Activated T-helper 1 cell treated with anti-CD3 and anti-CD28 coated beads, Interleukin-2, amount 50 U/mL, for 16 hours (primary cell): ENCODE measurements around the gene TXNRD1.
"Not testable (repeated sequence)": the region's sequence is repeated elsewhere in the genome, so short reads cannot be mapped to it uniquely, and the experiment has no call there.

Source experiments
- DNase-seq, 2 donors: peaks; one replicate each; pipeline ENCODE4 v3.0.0-alpha.2; 2020; ENCODE audit warnings: low read depth in 1 of 2, low spot score in 1 of 2

TXNRD1 gene

DNA sequence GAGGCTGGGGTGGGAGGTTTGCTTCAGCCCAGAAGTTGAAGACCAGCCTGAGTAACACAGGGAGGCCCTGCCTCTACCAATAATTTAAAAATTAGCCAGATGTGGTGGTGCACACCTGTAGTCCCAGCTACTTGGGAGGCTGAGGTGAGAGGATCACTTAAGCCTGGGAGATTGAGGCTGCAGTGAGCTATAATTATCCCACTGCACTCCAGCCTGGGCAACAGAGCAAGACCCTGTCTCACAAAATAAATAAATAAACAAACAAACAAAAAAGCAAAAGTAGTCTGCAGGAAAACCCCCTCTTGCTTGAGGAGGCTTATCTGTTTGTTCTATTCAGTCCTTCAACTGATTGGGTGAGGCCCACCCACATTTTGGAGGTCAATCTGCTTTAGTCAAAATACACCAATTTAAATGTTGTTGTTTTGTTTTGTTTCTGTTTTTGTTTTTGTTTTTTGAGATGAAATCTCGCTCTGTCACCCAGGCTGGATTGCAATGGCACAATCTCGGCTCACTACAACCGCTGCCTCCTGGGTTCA is 24.9 kb upstream of the TXNRD1 start:
- DNase-seq: no peak

DNA sequence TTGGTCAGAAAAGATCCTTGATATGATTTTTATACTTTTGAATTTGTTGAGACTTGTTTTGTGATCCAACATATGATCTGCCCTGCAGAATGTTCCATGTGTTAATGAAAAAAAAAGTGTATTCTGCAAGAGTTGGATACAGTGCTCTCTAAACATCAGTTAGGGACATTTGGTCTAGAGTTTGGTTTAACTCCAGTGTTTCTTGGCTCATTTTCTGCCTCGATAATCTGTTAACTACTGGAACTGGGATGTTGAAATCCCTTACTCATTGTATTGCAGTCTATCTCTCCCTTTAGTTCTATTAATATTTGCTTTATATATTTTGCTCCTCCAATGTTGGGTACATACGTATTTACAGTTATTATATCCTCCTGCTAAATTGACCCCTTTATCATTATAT is 18.3 kb upstream of the TXNRD1 start:
- no peak for DNase-seq

DNA sequence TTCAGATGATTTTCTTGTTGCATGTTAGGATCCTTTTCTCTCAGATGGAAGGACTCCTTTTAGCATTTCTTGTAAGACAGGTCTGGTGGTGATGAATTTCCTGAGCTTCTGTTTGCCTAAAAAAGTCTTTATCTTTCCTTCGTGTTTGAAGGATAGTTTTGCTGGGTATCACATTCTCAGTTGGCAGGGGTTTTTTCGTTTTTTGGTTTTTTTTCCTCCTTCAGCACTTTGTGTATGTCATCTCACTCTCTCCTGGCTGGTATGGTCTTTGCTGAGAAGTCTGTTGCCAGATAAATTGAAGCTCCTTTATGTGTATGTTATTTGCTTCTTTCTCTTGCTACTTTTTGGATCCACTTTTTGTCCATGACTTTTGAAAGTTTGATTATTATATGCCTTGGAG is 15.6 kb upstream of the TXNRD1 start:
- DNase-seq: no peak

DNA sequence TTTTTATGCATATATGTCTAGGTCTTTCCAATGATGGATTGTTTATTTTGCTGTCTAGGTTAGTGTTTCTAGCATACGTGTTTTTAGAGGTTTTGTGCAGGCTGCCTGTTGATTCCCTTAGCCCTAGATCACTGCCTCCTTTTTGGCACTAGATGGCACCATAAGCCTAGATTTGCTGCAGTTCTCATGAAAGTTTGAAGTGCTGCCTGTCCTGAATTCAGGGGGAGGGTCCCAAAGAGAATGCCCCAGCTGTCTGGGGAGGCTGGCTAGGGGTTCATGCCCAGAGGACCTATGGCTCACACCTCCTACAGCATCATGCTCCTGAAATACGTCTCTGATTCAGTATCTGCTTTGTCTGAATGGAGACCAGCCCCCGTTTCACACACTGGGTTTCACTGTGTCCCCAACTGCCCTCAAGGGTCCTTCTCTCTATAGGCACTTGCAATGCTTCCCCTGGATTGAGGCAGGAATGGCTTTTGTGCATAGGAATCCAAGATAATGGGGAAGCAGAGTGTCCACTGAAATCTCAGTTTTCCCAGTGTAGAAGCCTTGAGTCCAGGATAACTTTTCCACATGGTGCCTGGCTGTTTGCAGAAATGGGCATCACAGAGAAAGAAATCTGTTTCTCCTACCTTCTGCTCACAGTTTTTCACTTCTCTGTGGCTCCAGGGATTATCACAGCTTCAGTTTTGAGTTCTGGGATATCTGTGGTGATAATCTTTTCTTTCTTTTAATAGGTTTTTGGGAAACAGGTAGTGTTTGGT is 14.2 kb upstream of the TXNRD1 start:
- DNase-seq: peak; percentile 7 to 13

DNA sequence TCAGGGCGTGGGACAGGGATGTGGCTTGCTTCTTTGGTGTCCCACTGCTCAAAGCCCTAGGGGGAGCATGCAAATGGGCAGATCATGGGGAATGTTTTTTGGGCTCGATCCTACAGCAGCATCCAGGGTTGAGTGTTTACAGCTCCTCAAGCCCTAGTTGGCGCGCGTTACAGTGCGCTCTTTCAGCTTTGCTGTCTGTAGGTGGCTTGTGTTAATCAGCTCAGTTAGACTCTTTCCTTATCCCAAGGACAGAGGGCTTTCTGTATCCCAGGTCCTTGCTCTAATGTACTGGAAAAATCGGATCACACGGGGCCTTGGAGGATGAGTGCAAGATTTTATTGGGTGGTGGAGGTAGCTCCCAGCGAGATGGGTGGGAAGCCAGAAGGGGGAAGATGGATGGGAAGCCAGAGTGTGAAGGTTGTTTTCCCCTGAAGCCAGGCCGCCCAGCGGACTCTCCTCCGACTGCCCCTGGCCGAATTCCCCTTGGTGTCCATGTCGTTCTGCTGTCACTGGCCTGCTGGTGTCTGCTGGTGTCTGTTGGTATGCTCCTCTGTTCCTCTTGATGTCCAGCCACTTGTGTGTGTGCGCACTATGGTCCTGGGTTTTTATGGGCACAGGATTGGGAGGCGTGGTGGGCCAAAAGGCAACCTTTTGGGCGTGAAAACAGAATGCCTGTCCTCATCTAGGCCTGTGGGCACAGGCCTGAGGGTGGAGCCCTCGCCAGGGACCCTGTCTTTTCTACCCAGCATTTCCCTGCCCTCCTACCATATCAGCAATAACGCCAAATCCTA is 10.7 kb upstream of the TXNRD1 start:
- DNase-seq: no peak

DNA sequence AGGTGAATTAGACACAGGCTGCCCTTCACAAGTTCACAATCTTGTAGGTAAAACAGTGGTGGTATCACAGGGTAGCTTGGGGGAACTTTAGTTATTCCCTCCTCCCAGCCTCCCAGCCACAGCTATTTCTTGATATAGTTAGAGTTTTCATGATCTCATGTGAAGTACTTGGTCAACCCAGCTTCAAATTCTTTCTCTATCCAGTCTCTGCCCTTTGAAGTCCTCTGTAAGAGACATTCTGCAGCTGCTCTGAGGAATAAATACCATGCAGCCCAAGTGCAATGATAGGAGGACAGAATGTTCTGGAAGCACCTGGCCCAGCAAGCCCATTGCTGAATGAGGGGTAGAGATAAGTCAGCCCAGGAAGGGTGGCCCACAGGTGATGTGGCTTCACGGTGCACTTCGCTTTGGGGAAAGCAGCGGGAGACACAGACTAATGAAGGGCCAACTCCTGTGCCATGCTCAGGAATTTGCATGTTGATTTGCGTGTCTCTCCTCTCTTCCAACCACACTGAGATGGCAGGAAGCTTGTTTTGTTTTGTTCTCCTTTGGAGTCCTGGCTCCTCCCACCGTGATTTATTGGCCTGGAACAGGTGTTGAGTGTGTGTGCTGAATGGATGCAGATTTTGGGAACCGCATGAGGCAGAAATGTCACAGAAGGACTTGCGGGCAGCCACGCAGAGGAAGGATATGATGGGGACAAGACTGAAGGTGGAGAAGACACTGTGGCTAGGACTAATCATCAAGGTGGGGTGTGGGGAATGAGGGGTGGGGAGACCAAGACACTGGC is 8.0 kb upstream of the TXNRD1 start:
- DNase-seq: no peak

DNA sequence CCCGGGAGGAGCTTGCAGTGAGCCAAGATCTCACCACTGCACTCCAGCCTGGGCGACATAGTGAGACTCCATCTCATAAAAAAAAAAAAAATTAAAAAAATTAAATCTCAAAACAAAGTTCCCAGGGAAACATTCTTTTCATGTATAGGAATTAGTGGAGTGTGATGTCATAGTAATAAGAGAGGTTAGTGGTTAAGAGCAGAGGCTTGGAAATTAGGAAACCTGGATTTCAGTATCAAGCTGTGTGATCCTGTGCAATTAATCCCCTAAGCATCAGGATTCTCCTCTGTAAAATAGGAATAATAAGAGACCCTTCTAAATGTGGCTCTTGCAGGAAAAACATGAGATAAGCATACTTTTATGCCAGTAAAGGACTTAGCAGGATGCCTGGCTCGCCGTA is 3.1 kb upstream of the TXNRD1 start:
- DNase-seq: no peak

DNA sequence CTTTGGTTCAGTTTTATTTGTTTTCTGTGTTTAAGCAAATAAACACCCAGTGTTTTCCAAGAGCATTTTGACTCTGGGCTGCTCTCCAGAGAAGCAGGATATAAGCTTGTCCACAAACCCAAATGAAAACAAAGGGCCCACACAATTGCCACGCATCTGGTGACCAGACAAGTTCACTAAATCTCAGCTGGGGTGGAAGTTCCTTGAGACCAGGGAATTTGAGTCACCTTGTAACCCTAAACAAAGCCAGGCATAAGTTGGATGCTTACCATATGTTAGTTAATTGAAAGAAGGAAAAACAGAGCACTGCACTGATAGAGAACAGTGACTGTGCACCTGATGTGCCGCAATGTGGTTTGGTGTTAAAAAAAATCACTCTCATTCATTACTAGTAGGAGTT is 1.6 kb upstream of the TXNRD1 start:
- no peak for DNase-seq

DNA sequence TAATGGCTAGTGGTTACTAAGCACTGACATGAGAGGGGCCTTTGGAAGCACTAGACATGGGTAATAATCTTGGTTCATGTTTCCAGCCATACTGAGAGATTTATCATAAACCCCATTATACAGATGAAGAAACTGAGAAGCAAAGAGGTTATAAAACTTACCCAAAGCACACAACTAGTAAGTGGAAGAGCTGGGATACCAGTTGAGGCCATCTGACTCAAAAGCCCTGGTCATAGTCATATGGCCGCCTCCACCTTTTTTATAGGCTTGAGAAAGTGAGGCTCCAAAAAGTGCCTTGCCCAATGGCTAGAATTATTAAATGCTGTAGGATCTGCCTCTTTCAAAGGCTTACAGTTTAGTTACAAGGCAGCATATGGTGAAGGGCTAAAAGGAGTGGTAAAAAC is 944 bp downstream of the TXNRD1 start:
- DNase-seq: no peak

DNA sequence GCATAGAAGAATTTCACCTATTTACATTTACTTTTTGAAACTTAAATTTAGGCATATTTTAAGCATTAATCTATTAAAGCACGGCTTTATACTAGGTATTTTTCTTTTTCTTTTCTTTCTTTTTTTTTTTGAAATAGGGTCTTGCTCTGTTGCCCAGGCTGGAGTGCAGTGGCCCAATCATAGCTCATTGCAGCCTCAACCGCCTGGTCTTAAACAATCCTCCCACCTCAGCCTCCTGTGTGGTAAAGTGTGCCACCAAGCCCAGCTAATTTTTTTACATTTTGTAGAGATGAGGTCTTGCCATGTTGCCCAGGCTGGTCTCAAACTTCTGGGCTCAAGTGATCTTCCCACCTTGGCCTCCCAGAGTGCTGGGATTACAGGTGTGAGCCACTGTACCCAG is 2.9 kb downstream of the TXNRD1 start:
- not testable (repeated sequence) for DNase-seq

DNA sequence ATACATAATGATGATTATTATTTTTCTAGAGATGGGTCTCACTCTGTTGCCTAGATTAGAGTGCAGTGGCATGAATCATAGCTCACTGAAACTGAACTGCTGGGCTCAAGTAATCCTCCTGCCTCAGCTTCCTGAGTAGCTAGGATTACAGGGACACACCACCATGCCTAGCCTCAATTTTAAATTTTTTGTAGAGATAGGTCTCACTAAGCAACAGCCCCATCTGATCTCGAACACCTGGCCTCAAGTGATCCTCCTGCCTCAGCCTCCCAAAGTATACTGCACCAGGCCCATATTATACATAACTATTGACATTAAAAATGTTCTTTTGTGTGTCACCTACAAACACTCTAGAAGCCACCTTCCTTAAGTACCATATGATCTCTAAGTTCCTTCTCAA is 3.4 kb downstream of the TXNRD1 start:
- DNase-seq: no peak

DNA sequence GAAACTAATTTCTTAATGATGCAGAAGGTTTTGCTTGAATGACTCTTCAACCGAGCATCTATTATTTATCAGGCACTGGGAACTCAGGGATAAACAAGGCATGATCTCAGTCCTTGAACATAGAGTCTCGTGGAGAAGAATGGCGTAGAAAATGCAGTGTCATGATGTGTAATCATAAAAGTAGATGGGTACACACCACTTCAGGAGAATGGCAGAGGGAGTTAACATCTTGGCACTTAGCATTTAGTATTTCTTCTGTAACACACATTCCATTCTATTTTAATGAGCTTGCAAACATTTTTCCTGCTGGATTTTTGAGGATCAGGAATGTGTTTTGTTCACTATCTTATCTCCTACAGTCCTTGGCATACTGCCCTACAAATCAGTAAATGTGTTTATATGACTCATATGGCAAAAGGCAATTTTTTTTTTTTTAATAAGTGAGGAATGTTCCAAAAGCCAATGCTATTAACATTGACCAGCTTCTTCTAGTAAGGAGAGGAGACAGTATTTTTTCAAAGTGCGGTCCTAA is 3.8 kb downstream of the TXNRD1 start:
- DNase-seq: no peak

DNA sequence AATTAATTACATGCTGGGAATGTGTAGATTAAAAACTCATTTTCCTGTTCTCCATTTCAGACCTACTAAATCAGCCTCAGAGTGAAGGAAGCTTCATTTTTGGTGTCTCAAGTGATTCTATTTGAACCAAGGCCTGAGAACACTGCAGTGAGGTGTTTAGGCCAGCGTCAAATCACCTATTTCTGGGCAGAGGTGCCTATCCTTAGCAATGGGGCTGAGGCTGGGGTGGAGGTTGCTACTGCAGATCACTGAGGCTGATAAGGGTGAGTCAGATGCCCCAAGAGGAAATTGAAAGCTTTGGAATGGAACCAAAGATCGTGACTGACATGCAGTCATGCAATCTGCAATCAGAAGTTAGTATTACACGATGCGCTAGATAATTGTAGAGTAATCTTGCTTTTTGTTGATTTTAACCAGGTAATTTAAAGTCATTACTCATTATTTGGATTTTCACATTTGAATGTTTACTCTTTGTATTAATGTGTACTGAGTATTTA is 4.4 kb downstream of the TXNRD1 start:
- DNase-seq: peak; percentile 17 to 37

DNA sequence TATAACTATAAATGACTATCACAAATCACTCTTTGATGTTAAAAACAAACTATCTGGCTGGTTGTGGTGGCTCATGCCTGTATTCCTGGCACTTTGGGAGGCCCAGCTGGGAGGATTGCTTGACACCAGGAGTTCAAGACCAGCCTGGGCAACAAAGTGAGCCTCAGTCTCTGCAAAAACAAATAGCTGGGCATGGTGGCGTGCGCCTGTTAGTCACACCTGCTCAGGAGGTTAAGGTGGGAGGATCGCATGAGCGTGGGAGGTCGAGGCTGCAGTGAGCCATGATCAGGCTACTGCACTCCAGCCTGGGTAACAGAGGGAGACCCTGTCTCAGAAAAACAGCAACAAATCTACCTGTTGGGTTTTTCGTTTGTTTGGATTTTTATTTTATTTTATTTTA is 5.4 kb downstream of the TXNRD1 start:
- DNase-seq: no peak

DNA sequence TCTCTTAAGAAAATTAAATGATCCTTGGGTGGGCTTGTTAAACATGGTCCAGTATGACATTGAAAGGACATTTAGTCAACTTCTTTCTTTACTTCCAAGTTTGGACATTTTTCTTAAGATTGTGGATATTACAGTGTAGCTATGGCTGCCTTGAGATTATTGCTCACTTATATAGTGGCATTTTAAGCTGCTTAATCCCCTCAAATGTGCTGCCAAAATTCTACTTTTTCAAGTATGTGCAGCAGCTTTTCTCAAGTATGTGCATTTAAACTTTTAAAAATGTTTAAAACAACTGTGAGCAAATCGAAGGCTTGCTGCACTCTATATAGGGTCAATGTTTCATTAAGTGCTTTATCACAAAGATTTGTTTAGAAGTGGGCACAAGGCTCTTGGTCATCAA is 7.4 kb downstream of the TXNRD1 start:
- DNase-seq: no peak

DNA sequence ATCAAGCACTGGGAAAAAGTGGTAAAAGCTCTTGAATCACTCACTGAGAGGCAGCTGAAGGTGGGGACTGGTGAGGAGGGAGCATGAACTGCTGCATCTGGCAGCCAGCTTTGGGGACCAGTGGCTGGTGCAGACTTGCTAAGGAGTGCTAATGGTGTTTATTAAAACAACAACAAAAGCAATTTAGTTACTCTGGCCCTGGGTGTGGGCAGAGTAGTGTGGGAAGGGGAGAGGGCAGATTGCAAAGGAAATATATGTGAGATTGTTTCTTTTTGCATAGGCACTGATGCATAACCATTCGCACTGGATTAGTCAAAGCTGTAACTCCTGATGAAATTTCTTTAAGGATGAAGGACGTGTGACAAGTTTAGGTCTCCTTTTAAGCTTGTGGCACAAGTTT is 8.1 kb downstream of the TXNRD1 start:
- DNase-seq: no peak

DNA sequence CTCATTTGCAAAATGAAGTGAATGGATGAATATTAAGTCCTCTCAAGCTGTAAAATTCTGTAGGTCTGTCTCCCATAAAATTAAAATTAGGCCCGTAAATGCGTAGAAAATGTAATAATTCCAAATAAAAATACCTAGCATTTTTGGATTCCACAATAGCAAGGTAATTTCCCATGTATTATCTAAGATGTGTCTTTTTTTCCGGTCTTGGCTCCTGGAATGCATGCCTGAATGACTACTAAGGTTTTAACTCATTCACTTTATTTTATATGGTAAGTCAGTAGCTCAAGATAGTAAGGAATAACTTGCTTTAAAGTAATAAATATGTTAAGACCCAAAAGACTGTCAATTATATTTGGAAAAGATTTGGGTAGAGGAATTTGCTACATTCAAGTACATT is 11.1 kb downstream of the TXNRD1 start:
- DNase-seq: no peak

DNA sequence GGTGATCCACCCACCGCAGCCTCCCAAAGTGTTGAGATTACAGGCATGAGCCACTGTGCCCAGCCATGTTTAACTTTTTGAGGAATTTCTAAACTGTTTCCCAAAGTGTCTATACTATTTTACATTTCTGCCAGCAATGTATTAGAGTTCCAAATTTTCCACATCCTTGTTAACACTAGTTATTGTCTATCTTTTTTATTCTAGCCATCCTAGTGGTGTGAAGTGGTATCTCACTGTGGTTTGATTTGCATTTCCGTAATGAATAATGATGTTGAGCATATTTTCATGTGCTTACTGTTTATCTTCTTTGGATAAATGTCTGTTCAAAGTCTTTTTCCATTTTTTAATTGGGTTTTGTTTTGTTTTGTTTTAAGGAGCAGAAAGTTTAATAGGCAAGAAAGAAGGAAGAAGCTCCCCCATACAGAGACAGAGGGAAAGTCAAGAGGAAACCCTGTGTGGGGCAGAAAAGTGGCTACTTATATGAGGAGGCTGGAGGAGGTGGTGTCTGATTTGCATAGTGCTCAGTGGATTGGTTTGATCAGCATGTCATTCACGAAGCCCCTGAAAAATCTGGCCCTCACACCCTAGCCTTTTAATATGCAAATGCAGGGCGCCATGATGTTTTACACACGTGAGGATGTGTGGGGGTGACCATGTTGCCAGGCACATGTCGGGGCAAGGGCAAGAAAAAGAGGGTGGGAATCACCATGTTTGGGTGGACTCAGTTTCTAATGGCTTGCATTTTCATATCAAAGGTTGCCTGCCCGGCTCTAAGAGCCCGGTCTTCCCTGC is 14.9 kb downstream of the TXNRD1 start:
- no peak for DNase-seq

DNA sequence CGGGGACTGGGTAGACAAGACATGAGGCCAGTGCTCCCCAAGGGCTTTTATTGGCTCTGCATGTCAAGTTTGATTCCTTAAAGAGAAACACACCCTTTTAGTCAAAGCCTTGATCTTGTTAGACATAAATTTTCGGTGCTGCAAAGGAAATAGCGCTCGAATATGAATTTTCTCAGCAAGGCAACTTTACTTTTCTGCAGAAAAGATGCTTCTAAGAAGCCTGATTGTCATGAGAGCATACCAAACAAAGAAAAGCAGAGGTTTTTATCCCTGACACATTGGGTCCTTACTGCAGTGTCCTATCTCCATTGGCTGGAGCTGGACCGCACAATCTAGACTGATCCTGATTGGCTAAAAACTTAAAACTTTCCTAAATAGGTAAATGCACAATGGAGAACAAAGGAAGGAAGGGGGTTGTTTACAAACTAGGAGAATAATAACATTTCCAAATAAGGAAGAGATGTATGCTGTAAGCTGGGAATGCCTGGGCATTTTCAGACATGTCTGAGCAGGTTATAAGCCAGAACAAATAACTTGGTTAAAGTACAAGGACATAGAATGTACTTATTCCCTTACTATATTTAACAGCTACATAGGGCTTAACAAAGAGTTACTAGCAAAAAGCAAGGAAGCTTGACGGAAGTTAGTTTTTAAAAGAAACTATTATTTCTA is 17.2 kb downstream of the TXNRD1 start:
- no peak for DNase-seq
